Medulla oblongata (tissue), 1 donor: ENCODE results near the gene TRA2A.
A peak's percentile ranks its signal among the peaks of the same experiment; 100 is the strongest.

ENCODE experiments used
- DNase-seq: peaks from one replicate; pipeline ENCODE4 v3.0.0-alpha.2; 2015; ENCODE audit errors: extremely low spot score

The TRA2A gene

DNA sequence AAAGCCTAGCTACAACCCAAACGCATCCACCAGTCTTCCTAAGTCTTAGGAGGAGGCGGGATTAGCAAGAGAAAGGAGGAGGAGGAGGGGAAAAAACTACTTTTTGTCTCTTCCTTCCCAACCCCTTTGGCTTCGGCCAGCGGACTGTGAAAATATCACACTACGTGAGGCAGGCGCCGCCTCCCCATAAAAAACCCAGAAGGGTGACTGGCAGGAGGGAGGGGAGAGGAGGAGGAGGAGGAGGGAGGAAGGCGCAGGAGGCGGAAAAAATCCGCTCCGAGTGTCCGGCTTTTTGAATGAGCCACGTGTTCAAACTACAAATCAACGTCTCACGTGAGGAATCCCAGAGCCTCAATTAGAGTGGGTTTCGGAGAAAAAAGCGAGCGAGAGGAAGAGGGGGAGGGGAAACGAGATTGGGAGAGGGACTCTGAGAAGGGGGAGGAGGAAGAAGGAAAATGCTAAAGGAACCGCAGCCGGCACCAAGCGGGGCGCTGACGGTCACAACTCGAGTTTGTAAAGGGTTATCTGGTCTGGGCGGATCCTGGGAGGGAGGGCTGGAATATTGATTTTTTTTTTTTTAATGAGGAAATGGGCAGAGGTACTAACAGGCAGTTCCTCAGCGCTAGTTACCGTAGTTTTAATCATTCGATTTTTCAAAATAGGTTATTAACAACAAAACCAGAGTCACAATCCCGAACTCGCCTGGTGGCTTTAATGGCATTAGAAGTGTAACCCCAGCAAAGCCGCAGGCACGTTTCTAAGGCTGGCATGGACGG lies 61.3 kb downstream of the TRA2A start, which contains the start of gene IGF2BP3:
IGF2BP3 (minus strand) TSS at position 162 of the 776 bp plus-strand sequence. CDS start 381 bp downstream, outside the sequence.
- DNase-seq = no peak

DNA sequence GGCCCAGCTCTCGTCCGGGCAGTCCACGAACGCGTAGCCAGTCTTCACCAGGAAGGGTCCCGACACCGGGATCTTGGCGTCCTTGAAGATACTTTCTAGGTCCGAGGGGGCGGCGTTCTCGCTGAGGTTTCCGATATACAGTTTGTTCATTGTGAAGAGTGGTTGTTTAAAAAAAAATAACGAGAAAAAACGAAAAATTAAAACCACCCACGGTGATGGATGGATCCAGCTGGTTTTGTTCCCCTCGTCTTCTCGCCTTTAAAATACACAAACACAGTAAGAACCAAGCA lies 61.9 kb downstream of the TRA2A start:
- DNase-seq = no peak

DNA sequence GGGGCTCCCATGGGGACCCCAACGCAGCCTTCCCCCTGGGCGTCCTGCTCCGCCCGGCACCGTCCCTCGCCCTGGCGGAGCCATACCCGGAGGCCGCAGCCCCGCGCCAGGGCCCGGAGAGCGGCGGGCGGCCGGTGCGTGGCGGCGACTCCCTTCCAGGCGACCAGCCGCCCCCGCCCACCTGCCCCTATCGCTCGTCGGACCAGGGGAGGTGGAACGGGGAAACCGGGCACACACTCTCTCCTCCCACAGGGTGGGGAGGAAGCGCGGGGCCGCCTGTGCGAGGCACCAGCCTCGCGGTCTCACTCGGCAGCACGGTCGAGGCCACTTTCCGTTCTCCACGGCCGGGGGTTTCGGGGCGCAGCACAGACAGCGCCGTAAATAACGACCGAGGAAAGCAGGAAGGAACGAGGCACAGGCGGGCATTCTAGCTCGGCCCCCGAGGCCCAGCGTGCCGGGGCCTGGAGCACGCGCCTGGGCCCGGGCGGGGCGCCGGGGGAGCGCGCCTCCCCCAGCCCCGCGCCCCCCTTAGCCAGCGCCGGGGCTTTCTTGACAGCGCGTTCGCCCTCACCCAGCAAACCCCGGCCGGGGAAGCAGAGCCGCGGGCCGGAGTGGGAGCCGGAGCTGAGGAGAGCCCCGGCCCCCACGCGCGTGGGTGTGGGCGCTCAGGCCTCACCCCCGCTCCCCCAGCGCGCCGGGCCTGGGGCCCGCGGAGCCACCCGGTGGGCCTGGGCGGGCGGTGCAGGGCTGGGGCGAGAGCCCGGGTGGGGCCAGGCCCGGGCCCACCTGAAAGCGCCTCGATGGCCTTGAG lies 62.4 kb downstream of the TRA2A start:
- DNase-seq = no peak

DNA sequence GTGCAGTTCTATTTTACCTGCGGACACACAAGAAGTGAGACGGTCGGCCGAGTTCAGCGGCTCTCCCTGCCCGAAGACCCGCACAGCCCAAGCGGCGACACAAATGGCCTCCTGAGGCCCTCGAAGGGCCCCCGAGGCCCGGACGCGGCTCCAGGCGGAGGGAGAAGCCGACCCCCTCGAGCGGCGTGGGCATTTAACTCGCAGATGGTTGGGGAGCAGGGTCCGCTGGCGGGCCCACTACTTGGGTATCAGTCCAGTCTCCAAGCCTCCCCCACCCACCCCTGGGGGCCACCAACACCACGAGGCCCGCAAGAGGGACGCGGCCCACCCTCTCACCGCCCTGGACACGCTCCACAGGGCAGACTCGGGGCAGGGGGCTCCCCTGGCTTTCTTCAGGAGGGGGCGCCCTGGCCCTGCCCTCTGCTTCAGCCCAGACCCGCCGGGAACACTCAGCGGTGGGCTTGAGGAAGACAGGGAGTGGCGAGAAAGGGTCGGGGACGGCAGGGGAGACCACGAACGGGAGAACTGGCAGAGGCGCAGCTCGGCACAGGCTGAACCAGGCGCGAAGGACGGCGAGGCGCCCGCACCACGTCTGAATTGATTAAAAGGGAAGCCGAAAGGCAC lies 63.1 kb downstream of the TRA2A start:
- no peak for DNase-seq

DNA sequence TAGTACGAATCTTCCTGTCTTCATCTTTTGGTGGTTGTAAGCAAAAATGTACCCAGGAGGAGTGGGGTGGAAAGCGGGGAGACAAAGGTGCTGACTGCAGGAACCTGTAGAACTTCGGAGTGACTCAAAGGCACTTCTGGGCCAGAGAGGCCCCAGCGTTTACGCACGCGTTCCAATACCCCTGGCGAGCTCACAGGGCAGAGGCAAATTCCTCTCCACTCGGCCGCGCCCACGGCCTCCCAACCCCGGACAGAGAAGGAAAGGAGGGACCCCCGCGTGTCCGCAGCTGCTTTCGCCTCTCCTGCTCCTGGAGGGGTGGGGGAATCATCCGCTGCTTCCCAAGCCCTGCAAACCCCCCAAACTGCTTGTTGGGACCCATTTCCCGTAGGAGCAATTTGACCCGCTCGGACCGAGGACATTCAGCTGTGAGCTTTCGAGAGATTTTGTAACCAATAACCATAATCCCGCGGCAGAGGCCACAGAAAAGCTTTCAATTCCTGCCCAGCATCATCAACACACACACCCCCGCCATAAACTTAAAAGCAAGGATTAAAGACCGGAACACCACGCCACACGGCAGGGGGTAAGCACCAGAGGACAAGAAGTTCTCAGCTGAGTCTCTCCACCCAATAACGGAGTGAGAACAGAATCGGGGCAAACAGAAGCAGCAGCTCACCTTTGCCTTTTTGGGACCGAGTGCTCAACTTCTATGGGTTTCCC lies 63.8 kb downstream of the TRA2A start:
- DNase-seq = no peak

DNA sequence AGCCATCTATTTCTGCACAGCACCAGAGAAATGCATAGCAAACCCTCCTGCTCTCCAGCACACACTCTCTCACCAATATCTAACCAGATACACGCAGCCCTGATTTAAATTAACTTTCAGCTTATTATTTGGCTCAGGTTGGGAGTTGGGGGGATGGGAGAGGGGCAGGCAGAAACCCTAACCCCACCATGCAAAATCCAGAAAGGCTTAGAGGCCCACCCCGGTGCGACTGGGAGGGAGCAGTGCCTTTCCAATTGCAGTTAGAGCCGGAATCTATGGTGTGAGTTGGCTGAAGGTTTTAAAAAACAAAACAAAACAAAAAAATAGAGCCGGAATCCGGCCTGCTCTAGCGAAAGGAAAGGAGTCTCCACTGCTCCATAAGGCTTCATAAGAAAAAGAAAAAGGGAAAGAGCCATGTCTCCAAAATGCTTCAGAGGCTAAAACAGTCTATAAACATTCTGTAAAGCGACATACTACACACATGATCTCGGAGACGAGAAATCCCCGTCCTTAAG lies 64.4 kb downstream of the TRA2A start:
- no peak for DNase-seq

DNA sequence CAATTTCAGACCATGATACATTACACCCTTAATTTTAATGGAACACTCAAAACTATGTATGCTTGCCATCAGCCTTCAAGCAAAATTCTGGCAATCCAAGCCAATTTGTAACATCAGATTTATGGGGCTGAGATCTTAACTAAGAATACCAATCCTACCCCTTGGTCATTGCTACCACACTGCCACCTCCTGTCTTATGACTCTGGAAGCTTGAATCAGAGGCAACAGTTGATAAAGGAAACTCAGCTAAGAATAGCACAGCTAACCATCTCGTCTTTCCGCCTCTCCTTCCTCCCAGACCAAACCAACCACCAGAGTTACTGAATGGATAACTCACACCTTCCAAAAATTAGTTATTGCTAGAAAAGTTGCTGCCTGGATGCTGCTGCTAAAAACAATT lies 68.9 kb downstream of the TRA2A start:
- DNase-seq = peak; percentile 72

DNA sequence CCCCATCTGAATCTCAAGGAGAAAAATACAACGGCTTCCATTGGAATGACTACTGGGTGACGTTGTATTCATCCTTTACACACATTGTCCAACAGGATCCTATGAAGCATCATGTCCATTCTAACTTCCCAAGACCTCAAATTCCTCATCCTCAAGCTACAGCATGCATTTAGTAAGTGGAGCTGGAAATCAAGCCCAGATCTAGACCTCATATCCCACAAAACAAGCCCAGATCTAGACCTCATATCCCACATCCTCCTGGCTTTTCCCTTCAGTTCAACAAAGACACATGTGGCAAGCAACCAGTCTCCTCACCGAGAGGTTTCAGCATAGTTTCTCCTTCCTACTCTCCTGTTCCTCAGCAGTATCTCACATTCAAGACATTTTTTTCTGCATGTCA lies 73.7 kb downstream of the TRA2A start:
- no peak for DNase-seq

DNA sequence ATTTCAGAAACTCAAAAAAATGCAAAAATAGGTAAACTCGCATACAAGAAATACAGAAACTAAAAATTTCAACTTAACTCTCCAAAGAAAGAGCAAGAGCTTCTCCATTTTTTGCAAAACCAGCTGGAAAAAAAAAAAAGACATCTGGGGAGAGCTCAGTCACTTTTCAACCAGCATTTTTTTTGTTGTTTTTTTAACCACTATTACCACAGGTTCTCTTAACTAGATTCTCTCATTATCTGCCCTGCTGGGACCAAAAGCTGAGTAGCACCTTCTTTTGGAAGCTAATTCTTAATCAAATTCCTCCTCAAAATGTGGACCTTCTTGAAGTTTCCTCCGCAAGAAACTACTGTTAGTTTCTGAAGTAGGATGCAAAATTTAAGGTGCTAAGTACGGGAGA lies 75.7 kb downstream of the TRA2A start:
- no peak for DNase-seq

DNA sequence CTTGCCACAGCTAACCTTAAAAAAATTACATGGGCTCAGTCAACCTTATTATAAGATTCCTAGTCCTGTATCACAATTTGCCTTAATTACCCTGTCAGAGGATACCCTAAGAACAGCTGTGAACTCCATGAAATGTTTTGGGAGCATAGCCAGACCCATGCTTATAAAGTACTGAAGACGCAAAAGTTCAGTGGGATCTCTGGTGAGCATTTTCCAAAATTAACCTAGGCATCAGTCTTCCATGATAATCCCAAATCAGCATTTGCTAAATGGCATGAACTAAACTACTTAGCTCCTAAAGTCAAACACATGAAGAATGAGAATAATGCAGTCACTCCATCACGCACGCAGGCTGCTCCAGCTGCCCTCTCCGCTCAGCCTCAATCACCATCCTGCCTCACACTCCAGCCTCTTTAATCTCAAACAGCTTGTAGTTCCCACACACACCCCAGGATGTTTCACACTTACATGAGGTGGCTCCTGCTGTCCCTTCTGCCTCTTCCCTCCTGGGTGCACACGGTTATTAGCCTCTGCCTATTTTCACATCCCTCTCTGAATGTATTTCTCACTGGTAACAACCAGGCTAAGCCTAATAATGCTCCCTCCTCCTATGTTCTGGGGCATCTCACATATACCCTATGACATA lies 76.8 kb downstream of the TRA2A start:
- DNase-seq = no peak
